IPS DF 19.7 (cell line): Measurements from ENCODE around the gene DYNAP.
A peak's percentile ranks its signal among the peaks of the same experiment; 100 is the strongest.

Source experiments
- DNase-seq: peaks from one replicate; pipeline ENCODE4 v3.0.0-alpha.2; 2013; ENCODE audit warnings: low read depth, low spot score

The DYNAP gene

DNA sequence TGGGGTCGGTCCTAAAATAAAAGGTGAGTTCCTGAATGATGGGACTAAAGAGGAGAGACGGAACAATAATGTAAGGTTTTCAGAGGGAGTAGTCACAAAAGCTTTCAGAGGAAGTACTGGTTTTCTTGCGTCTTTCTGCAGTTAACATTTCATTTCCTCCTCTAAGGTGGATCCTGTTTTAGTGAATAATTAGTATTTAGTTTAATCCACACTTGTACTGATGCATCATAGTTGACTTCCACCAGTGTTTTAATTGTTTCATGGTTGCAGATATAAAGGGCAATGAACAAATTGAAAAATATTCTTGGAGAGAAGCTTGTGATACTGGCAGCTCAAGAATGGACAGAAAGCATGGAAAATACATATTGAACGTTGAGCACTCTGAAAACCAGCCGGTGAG lies at the start of gene DYNAP:
DYNAP (plus strand) TSS at position 301 of the 400 bp plus-strand sequence; CDS start at position 339, 38 bp downstream.
- DNase-seq = no peak

DNA sequence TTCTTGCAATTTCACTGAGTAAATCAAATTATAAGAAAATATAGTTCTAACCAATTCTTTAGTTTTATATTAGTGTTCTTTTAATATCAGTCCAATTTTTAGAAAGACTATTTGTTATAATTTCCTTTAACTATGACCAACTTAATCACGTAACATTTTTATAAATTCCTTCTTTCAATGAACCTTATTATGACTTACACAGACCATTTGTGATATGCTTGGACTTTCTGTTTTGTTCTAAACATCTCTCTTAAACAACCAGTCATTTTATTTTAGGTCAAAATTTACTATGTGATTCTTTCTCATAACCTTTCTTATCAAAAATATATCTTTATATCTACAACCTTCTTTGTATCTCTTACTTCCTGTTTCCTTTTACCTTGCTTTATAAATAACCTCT lies 39.5 kb upstream of the DYNAP start:
- no peak for DNase-seq

GRCh38 chr18:54555286-54555685 lies 35.8 kb upstream of the DYNAP start:
- no peak for DNase-seq

DNA sequence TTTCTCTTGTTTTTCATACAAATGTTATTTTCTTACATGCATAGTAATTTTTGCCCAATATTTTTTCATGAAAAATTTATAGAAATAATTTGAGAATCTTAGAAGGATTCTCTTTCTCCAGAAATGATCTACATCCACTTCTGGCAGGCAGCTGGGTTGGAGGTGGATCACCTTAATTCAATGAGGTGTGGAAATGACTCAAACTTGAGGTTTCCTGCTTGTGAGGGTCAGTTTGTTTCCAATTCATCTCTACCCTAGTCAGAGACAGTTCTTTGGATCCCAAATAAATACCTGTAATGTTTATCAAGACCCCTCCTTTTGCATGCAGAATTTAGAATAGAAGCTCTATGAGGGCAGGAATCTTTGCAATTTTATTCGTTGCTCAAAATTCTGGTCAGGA lies 35.0 kb upstream of the DYNAP start:
- no peak for DNase-seq

DNA sequence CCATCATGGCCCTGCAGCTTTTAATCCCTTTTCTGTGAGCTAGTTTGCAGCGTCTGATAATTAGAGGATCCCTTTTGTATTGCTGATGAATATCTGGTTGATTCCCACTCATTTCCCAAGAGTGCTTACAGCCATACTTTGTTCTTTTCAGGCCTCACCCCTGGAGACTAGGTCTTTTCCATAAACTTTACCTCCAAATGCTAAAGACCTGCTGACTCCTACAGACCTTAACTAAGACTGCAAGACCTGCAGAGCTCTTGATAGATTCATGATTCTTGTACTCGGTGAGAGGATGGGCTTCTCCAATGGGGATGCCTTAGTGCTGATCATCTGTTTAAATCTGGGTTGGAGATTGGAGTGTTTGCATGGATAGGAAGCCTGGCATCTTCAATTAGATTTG lies 33.1 kb upstream of the DYNAP start:
- DNase-seq = no peak

DNA sequence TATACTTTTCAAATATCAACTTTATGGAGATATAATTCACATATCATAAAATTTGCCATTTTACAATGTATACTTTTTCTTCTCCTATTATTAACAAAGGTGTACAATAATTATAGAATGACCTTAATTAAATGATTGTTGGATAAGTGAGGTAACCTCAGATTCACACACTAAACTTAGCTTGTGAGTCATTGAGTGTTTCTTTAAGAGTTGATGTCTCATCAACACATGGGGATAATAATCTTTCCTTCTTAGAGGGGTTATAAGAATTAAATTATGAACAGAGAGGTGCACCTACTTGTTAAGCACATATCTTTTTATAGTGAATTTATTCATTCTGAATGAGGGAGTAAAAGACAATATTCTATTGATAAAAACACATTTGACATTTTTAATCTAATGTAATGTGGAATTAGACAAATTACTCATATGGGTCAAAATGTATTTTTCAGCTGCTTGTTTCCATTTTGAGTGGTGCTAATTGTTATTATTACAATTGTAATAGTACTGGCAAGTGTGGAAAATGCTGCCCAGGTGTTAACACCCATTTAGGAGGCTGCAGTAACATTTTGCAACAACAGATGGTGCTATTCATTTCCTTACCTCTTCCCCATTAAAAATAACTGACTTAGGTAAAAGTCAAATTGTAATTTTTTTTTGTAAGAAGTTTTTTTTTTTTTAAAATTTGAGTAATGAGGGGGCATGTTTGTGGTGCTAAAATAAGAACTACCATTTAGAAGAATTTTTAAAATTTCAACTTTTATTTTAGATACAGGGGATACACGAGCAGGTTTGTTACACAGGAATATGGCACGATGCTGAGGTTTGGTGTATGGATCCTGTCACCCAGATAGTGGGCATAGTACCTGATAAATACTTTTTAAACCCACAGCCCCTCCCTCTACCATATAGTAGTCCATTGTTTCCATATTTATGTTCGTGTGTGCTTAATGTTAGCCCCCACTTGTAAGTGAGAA lies 32.1 kb upstream of the DYNAP start:
- DNase-seq = no peak

- no peak for DNase-seq
Measured at GRCh38 chr18:54561706-54562267, 29.3 kb upstream of the DYNAP start.

DNA sequence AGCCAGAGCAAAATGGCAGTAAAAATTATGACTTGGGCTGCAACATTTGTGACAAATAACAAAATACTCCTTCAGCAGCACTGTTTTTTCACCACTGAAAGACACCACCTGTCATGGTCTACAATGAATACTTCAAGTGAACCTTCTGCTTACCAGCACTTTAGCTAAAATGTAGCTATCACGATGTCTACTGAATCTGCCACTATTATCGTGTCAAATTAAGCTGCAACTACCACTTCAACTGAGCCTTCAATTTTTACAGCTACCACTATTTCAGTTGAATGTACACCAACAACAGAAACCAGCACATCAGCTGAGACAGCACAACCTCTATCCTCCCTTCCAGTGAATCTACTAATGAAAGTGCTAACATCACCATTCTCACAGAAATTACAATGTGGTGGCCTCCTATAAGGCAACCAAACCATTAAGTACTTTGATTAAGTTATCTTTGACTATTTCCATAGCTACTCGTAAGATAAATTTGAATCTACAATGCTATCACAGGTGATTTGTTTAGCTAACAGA lies 10.8 kb upstream of the DYNAP start:
- DNase-seq = no peak

DNA sequence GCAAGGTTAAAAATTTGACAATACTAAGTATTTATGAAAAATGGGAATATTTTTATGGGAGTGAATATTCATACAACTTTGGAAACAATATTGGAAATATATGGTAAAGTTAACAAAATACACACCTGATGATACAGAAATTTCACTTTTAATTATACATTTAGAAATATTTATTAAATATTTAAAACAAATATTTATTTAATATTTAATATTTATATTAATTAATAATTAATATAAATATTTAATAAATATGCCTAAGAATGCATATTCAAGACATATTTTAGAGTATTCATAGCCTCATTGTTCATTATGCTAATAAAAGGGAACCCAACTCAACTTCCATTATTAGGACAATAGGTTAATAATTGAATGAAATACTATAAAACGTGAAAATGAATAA lies 7.0 kb upstream of the DYNAP start:
- DNase-seq = no peak

GRCh38 chr18:54585743-54586142 lies 5.3 kb upstream of the DYNAP start:
- no peak for DNase-seq

- no peak for DNase-seq
Measured at GRCh38 chr18:54604211-54604610, 13.2 kb downstream of the DYNAP start.

DNA sequence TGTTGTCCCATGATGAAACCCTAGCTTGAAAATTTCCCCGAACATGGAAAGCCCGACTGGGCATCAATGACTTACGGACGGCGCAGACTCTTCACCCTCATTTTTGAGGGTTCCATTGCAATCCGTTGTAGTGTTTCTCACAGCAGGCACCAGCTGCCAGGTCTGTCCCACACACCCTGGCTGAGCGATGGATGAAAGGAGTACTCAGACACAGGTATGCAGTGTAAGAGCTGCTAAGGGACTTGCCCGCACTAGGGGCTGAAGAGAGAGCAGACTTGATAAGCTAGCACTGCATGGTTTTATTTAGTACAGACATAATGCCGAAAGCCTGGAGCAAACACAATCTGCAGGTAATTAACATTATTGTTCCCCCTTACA lies 15.8 kb downstream of the DYNAP start:
- no peak for DNase-seq

- DNase-seq = peak; percentile 73
Measured at GRCh38 chr18:54607213-54608027, 16.4 kb downstream of the DYNAP start.

GRCh38 chr18:54608028-54608642 lies 17.1 kb downstream of the DYNAP start:
- DNase-seq = no peak

DNA sequence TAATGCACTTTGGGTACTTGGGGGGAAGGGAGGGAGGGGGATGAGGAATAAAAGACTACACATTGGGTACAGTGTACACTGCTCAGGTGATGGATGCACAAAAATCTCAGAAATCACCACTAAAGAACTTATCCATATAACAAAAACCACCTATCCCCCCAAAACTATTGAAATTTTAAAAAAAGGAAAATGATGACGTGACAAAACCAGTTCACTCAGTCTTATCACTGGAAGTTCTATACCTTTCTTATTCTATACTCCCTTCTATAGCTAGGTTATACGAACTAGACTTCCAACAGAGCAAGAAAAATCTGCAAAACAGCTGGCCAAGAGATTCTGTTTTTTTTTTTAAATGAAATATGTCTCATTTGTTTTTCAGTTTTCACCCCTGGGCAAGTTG lies 20.8 kb downstream of the DYNAP start:
- DNase-seq = no peak

- no peak for DNase-seq
Measured at GRCh38 chr18:54612237-54612636, 21.2 kb downstream of the DYNAP start.

DNA sequence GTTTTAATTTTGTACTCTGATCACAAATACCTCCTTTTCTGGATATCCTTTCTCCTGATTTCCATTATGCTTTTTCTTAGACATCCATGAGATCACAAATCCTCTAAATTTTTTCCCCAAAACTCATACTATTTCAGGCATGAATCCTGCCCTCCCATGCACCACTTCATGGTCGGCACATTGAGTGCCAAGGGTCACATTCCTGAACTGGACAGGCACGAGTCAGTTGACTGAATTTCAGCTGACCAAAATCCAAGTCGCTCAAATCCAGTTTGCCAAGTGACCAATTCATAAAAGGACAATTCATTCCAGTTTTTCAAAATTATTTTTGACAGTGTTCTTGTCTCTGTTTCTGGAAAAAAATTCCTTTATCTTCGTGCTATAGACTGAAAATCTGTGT lies 22.1 kb downstream of the DYNAP start:
- no peak for DNase-seq

GRCh38 chr18:54616220-54616848 lies 25.3 kb downstream of the DYNAP start:
- DNase-seq = no peak

DNA sequence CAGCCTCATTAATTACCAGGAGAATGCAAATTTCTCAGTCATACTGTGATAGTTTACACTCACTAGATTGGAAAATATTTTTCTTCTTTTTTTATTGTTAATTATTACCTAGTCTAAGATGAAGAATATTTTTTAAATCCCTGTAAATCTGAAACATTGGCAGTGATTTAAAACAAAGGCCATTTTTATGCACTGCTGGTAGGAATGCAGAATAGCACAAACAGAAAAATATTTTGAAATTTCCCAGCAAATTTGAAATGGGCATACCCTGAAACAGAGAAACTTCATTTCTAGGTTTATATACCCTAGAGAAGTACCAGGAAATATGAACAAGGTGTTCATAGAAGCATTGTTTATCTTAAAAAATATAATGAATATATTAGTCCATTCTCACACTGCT lies 31.0 kb downstream of the DYNAP start:
- DNase-seq = no peak

DNA sequence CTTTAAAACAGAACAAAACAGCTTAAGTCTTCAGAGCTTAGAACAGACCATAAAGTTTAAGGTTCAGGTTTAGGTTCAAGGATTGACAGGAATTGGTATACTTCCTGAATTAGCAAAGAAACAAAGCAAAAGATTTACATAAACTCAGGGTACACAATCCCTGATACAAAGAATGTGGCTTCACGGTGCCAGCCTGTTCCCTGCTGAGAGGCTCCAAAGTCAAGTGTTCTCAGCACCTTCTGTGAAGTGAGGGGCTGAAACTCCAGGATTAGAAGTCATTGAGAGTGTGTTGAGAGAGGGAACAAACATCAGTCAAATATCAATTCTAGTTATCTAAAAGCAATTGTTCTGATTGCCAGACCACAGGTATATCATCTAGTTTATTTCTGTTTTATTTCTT lies 35.7 kb downstream of the DYNAP start:
- no peak for DNase-seq

- DNase-seq = no peak
Measured at GRCh38 chr18:54630963-54631362, 39.9 kb downstream of the DYNAP start.
